ENCODE data around the gene FBXL16. TPM values are rescaled to one million over a fixed set of nuclear protein-coding genes. Genes with fewer than 3 reads are reported as not detected.
A peak's percentile ranks its signal among the peaks of the same experiment; 100 is the strongest.

The FBXL16 gene
- total and polyA plus RNA-seq, 5 donors from 2014 or later = 8.5 to 18.6 (median 9.6) TPM

DNA sequence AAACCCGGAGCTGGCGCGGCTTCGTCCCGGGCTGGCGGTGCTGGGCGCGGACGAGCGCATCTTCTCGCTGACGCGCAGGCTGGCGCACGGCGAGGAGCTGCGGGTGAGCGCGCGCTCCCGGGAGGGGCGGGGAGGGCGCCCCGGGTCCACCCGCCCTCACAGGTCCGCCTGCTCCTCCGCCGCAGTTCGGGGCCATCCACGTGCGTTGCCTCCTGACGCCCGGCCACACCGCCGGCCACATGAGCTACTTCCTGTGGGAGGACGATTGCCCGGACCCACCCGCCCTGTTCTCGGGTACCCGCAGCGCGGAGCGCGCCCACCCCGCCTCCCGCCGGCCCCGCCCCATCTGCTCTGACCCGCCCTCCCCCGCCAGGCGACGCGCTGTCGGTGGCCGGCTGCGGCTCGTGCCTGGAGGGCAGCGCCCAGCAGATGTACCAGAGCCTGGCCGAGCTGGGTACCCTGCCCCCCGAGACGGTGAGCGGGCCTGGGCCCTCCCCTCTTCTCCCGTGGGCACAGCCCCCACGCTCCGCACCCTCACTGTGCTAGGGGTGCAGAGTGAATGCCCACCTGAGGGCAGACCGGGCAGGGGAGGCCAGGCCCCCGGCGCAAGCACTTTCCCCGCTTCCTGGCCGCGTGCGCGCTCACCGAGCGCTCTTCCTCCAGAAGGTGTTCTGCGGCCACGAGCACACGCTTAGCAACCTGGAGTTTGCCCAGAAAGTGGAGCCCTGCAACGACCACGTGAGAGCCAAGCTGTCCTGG, 22.7 kb upstream of the FBXL16 start:
- Mint-ChIP-seq H3K27ac (peak overlapping the region in 1 of 3 donors; percentile 38), H3K9me3 (no peaks in the 10 kb centered on the region), H3K36me3 (no peaks in the 10 kb centered on the region), H3K4me1 (peaks cover 0 to 12% (median 0%) of the 10 kb centered on the region in 4 donors), H3K27me3 (no peaks in the 10 kb centered on the region), H3K4me3 (peak overlapping the region in 2 of 4 donors; percentile 62 to 69)
- Histone ChIP-seq H3K9me3 (ENCODE audit: control insufficient read depth in 2 of 2, low read length in 2 of 2) (no peaks in the 10 kb centered on the region), H3K4me3 (ENCODE audit: low read depth, low read length) (no peak overlapping the region), H3K27me3 (ENCODE audit: control insufficient read depth, insufficient read depth, low read length) (no peaks in the 10 kb centered on the region), H3K27ac (ENCODE audit: insufficient read depth, low read length, poor library complexity, severe bottlenecking) (peak overlapping the region; percentile 33), H3K36me3 (ENCODE audit: control insufficient read depth, insufficient read depth, low read length) (peaks cover 2% of the 10 kb centered on the region), H3K4me1 (ENCODE audit: control insufficient read depth, insufficient read depth, low read length, poor library complexity, severe bottlenecking) (peaks cover 20% of the 10 kb centered on the region)
- ATAC-seq (ENCODE audit: low read depth in 2 of 2) (peak; percentile 54 to 57), DNase-seq (peak; percentile 61 to 70 (median 65))

DNA sequence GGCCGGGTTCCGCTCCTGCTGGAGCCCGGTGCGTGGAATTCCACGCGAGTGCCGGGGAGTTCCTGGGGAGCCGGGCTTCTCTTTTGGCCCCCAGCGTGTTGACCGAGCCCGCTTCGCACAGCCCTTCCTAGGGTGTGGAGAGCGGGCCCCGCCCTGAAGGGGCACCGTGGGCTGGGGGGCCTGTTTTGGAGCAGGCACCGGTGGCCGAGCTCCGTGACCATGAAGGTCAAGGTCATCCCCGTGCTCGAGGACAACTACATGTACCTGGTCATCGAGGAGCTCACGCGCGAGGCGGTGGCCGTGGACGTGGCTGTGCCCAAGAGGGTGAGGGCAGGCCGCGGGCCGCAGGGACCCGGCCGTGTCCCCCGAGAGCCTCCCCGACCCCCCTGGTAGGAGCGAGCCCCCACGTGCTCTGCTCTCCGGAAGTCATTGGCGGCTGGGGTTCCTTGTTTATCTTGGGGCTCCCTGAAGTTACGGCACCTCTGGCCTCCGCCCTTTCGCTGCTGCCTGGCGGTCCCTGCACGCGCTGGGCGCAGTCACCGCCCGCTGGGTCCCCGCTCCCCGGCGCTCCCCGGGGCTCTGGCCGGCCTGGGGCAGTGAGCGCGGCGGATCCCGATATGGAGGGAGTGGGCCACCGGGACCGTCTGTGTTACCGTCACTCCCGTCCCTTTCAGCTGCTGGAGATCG, 21.8 kb upstream of the FBXL16 start:
- H3K36me3 Mint-ChIP-seq = no peaks in the 10 kb centered on the region
- H3K4me1 Mint-ChIP-seq = peaks cover 0 to 17% (median 0%) of the 10 kb centered on the region in 4 donors
- Histone ChIP-seq H3K4me1 (ENCODE audit: control insufficient read depth, insufficient read depth, low read length, poor library complexity, severe bottlenecking) (peaks cover 27% of the 10 kb centered on the region), H3K27ac (ENCODE audit: insufficient read depth, low read length, poor library complexity, severe bottlenecking) (peak overlapping the region; percentile 71), H3K9me3 (ENCODE audit: control insufficient read depth in 2 of 2, low read length in 2 of 2) (no peaks in the 10 kb centered on the region), H3K4me3 (ENCODE audit: low read depth, low read length) (peak overlapping the region; percentile 11), H3K36me3 (ENCODE audit: control insufficient read depth, insufficient read depth, low read length) (peaks cover 2% of the 10 kb centered on the region), H3K27me3 (ENCODE audit: control insufficient read depth, insufficient read depth, low read length) (no peaks in the 10 kb centered on the region)
- no peaks in the 10 kb centered on the region for H3K9me3 Mint-ChIP-seq
- DNase-seq (peak in 1 of 3 donors; percentile 59), ATAC-seq (ENCODE audit: low read depth in 2 of 2) (peak in 1 of 2 donors; percentile 6)
- no peaks in the 10 kb centered on the region for H3K27me3 Mint-ChIP-seq
- H3K27ac Mint-ChIP-seq = no peak overlapping the region
- H3K4me3 Mint-ChIP-seq = peak overlapping the region; percentile 38 to 48 (median 46)

DNA sequence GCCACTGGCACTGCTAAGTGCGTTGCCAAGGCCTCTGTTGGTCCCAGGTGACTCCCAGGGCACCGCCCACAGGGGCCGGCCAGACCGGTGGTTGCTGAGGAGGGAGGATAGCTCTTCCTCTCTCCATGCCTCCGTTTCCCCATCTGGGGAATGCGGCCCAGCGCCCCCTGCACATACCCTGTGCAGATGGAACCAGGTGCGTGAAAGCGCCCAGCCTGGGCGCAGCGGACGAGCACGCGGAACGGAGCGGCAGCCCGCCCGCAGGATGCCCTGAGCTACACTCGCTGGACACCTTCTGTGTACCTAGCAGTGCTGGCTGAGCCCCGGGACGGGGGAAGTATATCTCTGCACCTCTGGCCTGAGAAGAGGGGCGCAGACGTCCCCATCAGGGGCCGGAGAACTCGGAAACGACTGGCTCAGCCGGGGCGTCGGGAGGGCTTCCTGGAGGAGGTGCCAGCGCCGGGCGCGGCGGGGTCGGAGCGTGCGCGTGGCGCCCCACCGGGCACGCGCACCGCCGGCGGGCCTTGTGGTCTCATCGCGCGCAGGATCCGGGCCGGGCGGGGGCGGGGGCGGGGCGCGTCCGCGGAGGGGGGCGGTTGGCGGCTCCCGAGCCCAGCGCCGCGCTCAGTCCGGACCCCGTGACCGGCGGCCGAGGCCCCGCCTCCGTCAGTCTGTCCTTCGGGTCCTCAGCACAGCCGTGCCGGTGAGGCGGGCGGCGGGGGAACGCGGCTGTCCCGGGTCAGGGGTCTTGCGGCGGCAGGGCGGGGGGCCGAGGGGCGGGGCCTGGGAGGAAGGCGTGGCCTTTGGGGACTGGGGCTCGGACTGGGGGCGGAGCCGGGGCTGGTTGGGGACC, 21.1 kb upstream of the FBXL16 start, which contains the start of the genes CCDC78 and HAGHL:
Gene CCDC78, minus strand, starts transcription at position 6 of the 853 bp plus-strand sequence. CDS start 76 bp downstream, outside the sequence.
Gene HAGHL, plus strand, starts transcription at position 669 of the 853 bp plus-strand sequence. CDS start 404 bp downstream, outside the sequence.
- Histone ChIP-seq H3K27ac (ENCODE audit: insufficient read depth, low read length, poor library complexity, severe bottlenecking) (peak within 1 kb of the TSS; percentile 71), H3K9me3 (ENCODE audit: control insufficient read depth in 2 of 2, low read length in 2 of 2) (no peaks in the 10 kb centered on the region), H3K4me1 (ENCODE audit: control insufficient read depth, insufficient read depth, low read length, poor library complexity, severe bottlenecking) (peaks cover 35% of the 10 kb centered on the region), H3K27me3 (ENCODE audit: control insufficient read depth, insufficient read depth, low read length) (no peaks in the 10 kb centered on the region), H3K36me3 (ENCODE audit: control insufficient read depth, insufficient read depth, low read length) (no peaks in the 10 kb centered on the region), H3K4me3 (ENCODE audit: low read depth, low read length) (peak within 1 kb of the TSS; percentile 11)
- H3K27me3 Mint-ChIP-seq = no peaks in the 10 kb centered on the region
- peaks cover 0 to 23% (median 0%) of the 10 kb centered on the region in 4 donors for H3K4me1 Mint-ChIP-seq
- no peaks in the 10 kb centered on the region for H3K36me3 Mint-ChIP-seq
- H3K27ac Mint-ChIP-seq = peak within 1 kb of the TSS in 2 of 3 donors; percentile 66 to 73
- peak within 1 kb of the TSS; percentile 76 to 85 (median 79) for H3K4me3 Mint-ChIP-seq
- DNase-seq (peak; percentile 55 to 62 (median 59)), ATAC-seq (ENCODE audit: low read depth in 2 of 2) (peak; percentile 21 to 32)
- no peaks in the 10 kb centered on the region for H3K9me3 Mint-ChIP-seq

DNA sequence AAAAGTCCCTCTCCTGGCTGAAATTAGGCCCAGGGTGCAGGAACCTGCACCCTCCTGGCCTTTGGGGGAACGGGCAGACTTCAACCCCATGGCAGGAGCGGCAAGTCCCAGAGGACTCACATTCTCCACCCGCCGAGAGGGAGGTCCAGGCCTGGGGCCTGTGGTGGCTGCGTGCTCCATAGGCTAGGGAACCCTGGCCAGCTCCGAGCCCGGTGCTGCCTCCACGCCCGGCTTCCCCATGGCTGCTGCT, 20.5 kb upstream of the FBXL16 start:
- H3K4me1 ChIP-seq (ENCODE audit: control insufficient read depth, insufficient read depth, low read length, poor library complexity, severe bottlenecking) = peaks cover 40% of the 10 kb centered on the region
- Mint-ChIP-seq H3K27me3 (no peaks in the 10 kb centered on the region), H3K4me1 (peaks cover 0 to 23% (median 0%) of the 10 kb centered on the region in 4 donors), H3K4me3 (peak overlapping the region in 2 of 4 donors; percentile 76), H3K36me3 (no peaks in the 10 kb centered on the region), H3K9me3 (no peaks in the 10 kb centered on the region), H3K27ac (no peak overlapping the region)
- ATAC-seq (ENCODE audit: low read depth in 2 of 2) (no peak), DNase-seq (no peak)
- H3K36me3 ChIP-seq (ENCODE audit: control insufficient read depth, insufficient read depth, low read length) = no peaks in the 10 kb centered on the region
- H3K27me3 ChIP-seq (ENCODE audit: control insufficient read depth, insufficient read depth, low read length) = no peaks in the 10 kb centered on the region
- no peaks in the 10 kb centered on the region for H3K9me3 ChIP-seq (ENCODE audit: control insufficient read depth in 2 of 2, low read length in 2 of 2)
- H3K4me3 ChIP-seq (ENCODE audit: low read depth, low read length) = no peak overlapping the region
- H3K27ac ChIP-seq (ENCODE audit: insufficient read depth, low read length, poor library complexity, severe bottlenecking) = peak overlapping the region; percentile 51

DNA sequence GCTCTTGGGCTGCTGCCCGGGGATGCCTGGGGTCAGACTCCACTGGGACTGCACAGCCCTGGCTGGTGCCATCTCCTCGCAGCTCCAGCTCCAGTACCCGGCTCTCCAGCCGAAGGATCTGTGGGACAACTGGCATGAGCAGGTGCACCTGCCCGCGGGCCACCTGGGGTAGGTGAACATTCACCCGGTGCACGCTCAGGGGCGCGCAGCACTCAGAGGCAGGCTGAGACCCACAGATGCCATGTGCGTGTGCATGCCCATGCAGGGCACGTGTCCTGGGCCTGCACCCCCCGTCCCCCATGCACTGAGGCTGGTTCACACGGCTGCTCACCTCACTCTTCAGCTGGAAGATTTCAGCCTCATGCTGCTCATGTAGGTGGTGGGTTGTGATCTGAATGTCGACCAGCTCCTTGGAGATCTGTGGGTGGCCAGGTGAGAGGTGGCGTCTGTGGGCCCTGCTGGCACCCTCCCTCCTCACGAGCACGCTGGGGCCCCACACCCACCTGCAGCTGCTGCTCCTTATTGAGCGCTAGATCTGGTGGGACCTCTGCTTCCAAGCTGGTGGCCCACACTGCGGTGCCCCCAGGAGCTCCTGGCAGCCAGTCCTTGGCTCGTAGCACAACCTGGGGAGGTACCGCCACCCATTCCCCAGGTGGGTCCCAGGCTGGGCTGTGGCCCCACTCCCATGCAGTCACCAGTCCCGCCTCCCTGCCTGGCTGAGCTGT, 20.0 kb upstream of the FBXL16 start:
- peaks cover 43% of the 10 kb centered on the region for H3K4me1 ChIP-seq (ENCODE audit: control insufficient read depth, insufficient read depth, low read length, poor library complexity, severe bottlenecking)
- H3K4me3 ChIP-seq (ENCODE audit: low read depth, low read length) = no peak overlapping the region
- Mint-ChIP-seq H3K27me3 (no peaks in the 10 kb centered on the region), H3K9me3 (no peaks in the 10 kb centered on the region), H3K4me1 (peaks cover 0 to 23% (median 0%) of the 10 kb centered on the region in 4 donors), H3K4me3 (peak overlapping the region; percentile 46 to 76 (median 66)), H3K27ac (no peak overlapping the region), H3K36me3 (no peaks in the 10 kb centered on the region)
- H3K27ac ChIP-seq (ENCODE audit: insufficient read depth, low read length, poor library complexity, severe bottlenecking) = no peak overlapping the region
- no peaks in the 10 kb centered on the region for H3K27me3 ChIP-seq (ENCODE audit: control insufficient read depth, insufficient read depth, low read length)
- H3K36me3 ChIP-seq (ENCODE audit: control insufficient read depth, insufficient read depth, low read length) = no peaks in the 10 kb centered on the region
- no peak for DNase-seq
- no peak for ATAC-seq (ENCODE audit: low read depth in 2 of 2)
- no peaks in the 10 kb centered on the region for H3K9me3 ChIP-seq (ENCODE audit: control insufficient read depth in 2 of 2, low read length in 2 of 2)

DNA sequence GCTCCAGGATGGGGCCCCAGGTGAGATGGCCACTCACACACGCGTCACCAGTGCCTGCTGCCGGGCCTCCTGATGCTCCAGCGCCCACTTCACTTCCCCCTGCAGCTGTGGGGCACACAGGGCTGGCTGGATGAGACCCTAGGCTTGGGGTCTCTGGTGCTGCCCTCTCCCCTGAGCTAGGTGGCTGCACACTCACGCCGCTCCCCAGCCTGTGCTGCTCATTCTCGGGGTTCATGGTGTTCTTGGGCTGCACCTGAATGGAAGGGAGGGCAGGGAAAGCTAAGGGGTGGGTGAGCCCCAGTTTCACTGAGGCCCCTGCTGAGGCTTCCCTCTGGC, 19.4 kb upstream of the FBXL16 start:
- no peaks in the 10 kb centered on the region for H3K27me3 Mint-ChIP-seq
- H3K4me1 ChIP-seq (ENCODE audit: control insufficient read depth, insufficient read depth, low read length, poor library complexity, severe bottlenecking) = peaks cover 49% of the 10 kb centered on the region
- DNase-seq = no peak
- no peak overlapping the region for H3K27ac ChIP-seq (ENCODE audit: insufficient read depth, low read length, poor library complexity, severe bottlenecking)
- H3K4me3 ChIP-seq (ENCODE audit: low read depth, low read length) = no peak overlapping the region
- H3K9me3 ChIP-seq (ENCODE audit: control insufficient read depth in 2 of 2, low read length in 2 of 2) = no peaks in the 10 kb centered on the region
- no peak for ATAC-seq (ENCODE audit: low read depth in 2 of 2)
- peaks cover 0 to 28% (median 1%) of the 10 kb centered on the region in 4 donors for H3K4me1 Mint-ChIP-seq
- no peaks in the 10 kb centered on the region for H3K9me3 Mint-ChIP-seq
- H3K4me3 Mint-ChIP-seq = peak overlapping the region; percentile 47 to 76 (median 54)
- no peaks in the 10 kb centered on the region for H3K36me3 Mint-ChIP-seq
- H3K27ac Mint-ChIP-seq = no peak overlapping the region
- no peaks in the 10 kb centered on the region for H3K27me3 ChIP-seq (ENCODE audit: control insufficient read depth, insufficient read depth, low read length)
- no peaks in the 10 kb centered on the region for H3K36me3 ChIP-seq (ENCODE audit: control insufficient read depth, insufficient read depth, low read length)

Measured in CD4-positive, CD25-positive, alpha-beta regulatory T cell (primary cell).